NCI-H82 treated with DMSO at 0.1 percent for 48 hours (cell line): Measurements from ENCODE around the gene TPSAB1.

Source experiments
- DNase-seq: peaks from one replicate; lab custom pipeline; 2025; ENCODE audit not compliant: unreplicated experiment; lab: John Stamatoyannopoulos, UW

TPSAB1 gene

DNA sequence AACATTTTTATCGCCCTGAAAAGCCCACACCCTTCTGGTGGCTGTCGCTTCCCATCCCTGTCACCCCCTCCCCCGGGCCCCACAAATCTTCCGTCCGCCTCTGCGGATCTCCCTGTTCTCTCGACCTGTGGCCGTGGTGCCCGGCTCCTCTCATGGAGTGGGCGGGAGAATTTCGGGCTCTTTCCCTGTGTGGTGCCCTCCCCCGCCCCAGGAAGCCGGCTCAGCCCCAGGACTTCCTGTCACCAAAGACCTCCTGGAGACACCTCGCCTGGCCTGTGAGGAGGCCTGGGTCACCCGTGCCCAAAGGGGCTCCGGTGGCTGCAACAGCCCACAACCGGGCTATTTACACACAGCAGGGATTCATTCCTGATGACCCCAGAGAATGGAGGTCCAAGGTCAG lies 42.8 kb downstream of the TPSAB1 start:
- DNase-seq: no peak

DNA sequence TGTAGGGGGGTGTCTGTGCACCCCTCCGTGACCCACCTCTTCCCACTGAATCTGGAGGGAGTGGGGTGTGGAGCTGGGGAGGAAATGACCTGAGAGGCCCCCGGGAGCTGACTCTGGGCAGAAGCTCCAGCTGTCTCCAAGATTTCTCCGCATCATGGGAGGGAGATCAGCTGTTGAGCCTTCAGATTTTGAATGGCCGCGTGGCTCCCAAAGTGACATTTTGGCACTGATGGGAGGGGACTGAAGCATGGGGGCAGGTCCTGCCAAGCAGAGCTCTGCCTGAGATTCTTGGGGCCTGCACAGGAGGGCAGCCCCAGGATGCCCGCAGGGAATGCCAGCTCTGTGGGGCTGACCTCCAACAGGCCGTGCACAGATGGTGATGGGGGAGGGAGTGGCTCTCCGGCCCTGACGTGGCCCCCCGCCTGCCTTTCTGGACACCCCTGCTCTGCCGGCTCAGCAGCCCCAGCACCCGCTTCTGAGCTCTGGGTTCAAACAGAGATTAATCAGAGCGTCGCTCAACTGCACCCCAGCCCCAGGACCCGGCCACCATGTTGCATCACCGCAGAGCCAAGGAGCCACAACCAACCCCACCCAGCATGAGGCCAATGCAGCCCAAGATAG lies 43.6 kb downstream of the TPSAB1 start:
- DNase-seq: no peak

DNA sequence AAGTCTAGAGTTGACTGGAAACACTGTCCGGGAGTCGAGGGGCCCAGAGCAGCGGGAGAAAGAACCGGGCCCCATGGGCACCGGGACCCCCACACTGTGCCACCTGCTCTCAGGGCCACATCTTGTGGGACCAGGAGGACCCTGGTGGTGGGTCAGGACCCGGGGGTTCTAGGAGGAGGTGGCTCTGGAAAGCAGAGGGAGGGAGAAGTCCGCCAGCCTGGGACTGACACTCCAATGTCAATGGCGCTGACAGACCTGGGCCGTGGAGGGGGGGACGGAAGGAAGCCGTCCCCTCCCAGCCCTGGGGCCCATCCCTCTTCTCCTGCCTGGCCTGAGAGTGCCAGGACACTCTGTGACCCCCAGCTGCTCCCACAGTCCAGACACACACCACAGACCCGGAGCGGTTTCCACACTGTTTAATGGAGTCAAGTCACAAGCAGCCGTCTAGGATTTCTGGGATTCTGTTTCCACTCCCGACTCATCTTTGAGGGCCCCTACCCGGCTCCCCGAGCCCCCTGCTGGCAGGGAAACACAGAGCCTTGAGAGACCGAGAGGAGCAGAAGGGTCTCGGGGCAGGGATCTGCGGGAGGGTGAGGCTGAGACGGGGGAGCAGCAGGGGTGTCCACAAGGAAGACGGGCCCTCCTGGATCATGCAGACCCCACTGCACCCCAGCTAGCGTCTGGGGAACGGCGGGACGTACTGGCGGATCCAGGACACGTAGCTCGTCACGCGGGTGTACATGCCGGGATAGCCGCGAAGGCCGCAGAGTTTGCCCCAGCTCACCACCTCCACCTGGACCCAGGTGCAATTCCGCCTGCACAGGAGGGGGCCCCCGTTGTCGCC lies 45.4 kb downstream of the TPSAB1 start:
- no peak for DNase-seq

DNA sequence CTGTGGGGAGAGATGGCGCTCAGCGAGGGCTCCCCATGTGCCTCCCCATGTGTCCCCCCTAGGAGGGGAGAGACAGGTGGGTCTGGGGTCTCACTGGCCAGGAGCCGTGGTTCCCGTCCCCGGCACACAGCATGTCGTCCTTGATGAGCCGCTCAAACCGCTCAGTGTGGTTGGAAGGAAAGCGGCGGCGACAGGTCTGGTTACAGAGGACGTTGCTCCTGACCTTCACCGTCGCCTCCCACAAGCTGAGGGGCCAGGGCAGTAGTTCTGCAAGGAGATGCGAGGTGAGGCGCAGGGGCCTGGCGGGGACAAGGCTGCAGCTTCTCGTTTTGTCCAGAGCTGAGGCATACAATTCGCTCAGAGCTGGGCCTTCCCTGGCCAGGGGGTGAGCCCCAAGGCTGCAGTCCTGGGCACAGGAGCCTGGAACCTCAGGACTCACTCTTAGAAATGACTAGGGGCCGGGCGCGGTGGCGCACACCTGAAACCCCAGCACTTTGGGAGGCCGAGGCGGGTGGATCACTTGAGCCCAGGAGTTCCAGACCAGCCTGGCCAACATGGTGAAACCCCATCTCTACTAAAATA lies 46.1 kb downstream of the TPSAB1 start:
- DNase-seq: no peak

DNA sequence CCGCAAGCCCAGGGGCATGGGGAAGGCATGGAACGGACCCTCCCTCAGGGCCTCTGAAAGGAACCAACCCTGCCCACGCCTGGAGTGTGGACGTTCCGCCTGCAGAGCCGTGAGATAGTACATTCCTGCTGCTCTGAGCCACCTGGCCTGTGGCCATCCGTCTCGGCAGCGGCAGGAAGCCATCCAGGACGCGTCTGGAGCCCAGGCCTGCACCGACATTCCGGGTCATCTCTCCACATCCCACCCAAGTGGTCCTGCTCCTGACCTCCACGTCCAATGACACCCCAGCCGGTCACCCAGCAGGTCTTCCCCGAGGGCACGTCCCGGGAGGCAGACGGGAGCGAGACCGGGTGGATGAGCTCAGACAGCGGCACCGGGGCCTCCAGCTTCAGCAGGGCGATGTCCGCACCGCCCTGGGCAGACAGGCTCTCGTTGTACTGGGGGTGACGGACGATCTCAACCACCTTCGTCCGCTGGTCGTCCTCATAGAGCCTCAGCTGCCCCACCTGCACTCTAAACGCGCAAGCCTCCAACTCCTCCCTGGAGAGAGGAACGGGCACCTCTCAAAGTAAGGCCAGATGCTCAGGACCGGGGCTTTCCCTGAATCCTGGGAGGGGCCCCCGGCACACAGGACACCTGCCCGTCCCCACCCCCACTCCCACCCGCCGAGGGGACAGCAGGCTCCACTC lies 47.6 kb downstream of the TPSAB1 start:
- DNase-seq: no peak

DNA sequence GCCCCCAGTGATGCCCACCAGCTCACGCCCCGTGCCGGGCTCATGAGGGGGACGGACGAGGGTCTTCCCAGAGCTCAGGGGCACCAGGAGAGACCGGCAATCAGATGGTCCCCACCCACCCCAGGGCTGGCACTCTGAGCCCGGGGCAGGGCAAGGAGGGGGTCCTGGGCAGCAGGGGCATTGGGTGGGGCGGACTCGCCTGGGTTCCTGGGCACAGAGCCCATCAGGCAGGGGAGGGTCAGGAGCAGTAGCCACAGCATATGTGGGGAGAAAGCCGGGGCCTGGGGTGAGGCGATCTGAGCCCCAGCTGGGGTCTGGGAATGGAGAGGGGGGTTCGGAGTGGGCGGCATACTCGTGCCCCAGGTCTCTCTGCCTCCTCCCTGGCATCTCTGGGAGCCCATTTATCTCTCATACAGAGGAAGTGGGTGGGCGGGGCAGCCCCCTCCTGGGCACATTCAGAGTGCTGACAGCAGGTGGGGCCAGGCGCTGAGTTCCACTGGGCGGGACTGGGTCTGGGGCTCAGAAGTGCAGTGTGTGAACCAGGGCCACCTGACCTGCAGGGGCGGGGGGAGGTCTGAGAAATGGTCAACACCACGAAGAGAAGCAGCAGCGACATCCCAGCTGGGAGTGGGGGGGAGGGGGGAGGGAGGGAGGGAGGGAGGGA lies 48.4 kb downstream of the TPSAB1 start:
- DNase-seq: no peak

DNA sequence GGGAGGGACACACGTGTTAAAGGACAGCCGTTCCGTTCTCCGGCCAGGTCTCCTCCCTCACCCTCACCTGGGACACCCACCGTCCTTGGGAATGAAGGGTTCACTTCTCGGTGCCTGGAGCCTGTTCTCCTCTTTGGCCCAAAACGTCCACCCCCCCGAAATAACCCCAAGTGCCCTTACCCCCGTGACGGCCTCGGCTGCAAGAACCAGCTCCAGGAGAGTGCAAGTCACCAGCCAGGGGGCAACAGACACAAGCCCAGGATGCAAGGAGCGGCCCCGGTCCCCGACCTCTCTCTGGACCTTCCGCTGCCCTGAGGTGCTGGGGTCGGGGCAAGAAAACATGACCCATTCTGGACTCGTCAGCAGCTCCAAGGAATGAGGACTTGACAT lies 49.0 kb downstream of the TPSAB1 start:
- DNase-seq: no peak

DNA sequence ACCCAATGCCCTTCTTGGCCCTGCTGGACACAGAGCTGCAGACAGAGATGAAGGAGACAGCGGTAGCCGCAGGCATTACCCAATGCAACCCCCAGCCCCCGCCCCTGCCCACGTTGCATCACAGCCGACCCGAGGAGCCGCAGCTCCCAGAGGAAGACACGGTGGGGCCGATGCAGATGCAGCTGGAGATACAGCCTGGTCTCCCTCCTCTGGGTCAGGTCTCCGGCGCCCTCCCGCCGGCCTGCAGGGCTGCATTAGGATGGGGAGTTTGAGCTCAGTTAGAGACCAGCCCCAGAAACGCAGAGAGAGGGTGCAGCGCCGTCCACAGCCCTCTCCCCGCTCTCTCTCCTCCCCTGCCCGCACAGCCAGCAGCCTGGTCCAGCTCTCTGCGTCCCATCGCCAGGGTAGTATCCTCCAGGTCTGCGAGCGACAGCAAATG lies 49.6 kb downstream of the TPSAB1 start:
- no peak for DNase-seq

DNA sequence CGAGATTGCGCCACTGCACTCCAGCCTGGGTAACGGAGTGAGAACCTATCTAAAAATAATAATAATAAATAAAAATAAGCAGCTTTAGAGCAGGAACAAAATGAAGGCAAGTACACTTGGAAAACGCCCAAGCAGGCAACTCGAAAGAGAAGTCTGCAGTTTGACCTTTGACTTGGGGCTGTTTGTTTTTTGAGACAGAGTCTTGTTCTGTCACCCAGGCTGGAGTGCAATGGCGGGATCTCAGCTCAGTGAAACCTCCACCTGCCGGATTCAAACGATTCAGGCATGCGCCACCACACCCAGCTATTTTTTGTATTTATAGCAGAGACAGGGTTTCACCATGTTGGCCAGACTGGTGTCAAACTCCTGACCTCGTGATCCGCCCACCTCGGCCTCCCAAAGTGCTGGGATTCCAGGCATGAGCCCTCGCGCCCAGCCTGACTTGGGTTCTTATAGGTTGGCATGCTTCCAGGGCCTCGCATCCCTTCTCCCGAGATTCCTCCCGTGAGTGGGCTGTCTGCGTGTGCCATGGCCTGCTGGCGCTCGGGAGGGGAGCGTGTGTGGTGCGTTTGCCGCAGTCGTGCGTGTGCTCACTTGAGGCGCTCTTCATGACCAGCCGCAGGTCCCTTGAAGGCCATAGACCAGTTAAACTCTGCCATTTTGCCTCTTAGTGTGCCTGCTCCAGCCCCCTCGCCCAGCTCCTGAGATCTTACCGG lies 50.5 kb downstream of the TPSAB1 start:
- no peak for DNase-seq

DNA sequence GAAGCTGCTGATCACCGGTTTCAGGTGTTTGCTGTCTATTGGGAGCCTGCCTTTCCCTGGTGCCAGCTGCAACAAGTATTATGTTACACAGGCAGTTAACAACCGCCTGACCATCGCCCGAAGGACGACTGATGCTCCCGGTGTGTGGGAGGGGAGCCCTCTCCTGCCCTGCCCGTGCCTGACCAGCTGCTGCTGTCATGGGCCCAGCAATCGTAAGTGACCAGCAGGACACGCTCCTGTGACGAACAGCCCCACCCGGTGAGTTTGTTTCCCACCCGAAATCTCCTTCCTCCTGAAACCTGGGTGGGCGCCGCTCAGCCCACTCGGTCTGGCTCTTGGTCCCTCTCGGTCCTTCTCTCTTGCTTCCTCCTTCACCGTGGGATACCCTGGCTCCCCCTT lies 51.1 kb downstream of the TPSAB1 start:
- no peak for DNase-seq
